ENCODE results near the gene TMEM164.
"Not testable (repeated sequence)": the region's sequence is repeated elsewhere in the genome, so short reads cannot be mapped to it uniquely, and the experiment has no call there.

TMEM164 gene

DNA sequence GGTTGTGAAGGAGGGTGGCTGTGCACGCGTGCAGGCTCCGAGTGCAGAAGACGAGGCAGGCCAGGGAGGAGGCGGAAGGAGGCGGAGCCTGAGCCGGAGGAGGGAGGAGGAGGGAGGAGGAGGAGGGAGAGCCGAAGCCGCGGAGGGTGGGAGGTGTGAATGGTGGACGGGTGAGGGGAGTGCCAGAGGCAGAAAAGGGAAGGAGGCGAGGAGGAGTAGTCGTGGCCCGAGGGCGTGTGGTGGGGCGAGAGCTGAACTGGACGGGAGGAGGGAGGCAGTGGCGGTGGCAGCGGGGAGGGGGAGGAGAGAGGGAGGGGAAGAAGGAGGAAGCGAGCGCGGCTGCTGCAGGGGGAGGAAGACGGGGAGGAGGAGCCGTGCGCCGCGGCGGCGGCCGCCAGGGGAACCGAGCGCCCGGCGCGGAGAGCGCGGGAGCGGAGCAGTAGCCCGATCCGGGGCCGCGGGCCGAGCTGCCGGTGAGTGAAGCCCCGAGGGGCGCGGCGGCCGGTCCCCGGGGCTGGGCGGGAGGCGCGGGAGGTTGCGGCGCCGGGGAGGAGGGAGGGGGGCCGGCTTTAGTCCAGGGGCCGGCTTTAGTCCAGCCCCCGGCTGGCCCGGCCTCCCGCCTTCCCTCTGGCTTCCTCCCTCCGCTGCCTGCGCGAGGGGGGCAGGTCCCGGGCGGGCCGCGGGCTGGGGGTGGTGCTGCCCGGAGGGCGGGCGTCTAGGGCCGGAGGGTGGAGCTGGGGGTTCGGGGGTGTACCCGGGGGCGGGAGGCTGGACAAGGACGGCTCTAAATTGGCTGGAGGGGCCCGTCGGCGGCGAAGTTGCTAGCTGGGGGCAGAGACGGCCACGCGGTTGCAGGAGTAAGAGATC lies at the start of gene TMEM164:
Gene TMEM164 (plus strand): TSS at position 815 of the 867 bp plus-strand sequence. CDS start 661 bp downstream, outside the sequence.
- DNase-seq (ENCODE audit: low read depth, low spot score), result peak; percentile 45

DNA sequence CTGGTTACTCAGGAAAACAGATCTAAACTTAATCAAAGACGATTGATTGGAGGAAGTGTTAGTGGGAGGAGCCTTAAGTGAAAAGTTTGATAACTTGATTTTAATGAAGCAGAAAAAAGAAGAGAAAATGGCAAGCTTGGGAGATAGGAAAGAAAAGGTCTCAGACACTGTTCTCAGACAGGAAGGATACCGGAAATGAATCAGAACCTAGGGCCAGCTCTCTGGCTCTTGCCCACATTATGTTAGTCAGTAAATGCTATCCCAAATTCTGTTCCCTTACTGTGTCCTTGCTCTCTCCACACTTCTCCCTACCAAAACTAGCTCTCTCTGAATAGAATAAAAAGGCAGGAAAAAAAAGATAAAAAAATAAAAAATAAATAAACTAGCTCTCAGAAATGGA lies 48.6 kb upstream of the TMEM164 start:
- DNase-seq (ENCODE audit: low read depth, low spot score), result no peak

DNA sequence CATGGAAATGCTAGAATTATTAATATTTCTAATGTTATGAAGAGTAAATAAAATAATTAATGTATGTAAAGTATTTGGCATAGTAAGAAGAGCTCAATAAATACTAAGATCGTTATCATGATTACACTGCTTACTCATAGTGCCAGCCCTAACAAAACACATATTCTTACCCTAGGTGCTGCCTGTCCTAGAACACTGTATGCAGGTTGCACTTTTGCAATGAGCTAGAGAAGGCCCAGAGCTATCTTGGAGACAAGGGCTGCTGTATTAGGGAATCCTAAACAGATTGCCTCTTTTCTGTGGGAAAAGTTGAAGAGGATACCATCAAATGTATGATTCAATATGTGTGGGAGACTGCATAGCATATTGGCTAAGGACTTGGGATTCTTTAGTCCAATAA lies 48.0 kb upstream of the TMEM164 start:
- no peak for DNase-seq (ENCODE audit: low read depth, low spot score)

DNA sequence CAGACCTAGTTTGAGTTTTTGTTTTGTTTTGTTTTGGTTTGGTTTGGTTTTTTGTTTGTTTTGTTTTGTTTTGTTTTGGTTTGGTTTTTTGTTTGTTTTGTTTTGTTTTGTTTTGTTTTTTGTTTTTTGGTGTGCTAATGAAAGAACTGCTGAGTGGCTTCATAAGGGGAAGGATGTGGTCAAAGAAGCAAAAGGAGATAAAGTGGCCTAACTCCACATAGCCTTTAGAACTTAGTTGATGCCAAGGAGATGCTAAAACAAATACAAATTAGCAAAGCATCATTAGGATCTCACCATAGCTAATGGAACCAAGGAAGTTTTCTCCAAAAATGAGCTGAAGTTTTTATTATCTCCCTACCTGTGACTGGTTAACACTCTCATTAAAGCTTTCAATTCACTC lies 44.6 kb upstream of the TMEM164 start:
- no peak for DNase-seq (ENCODE audit: low read depth, low spot score)

DNA sequence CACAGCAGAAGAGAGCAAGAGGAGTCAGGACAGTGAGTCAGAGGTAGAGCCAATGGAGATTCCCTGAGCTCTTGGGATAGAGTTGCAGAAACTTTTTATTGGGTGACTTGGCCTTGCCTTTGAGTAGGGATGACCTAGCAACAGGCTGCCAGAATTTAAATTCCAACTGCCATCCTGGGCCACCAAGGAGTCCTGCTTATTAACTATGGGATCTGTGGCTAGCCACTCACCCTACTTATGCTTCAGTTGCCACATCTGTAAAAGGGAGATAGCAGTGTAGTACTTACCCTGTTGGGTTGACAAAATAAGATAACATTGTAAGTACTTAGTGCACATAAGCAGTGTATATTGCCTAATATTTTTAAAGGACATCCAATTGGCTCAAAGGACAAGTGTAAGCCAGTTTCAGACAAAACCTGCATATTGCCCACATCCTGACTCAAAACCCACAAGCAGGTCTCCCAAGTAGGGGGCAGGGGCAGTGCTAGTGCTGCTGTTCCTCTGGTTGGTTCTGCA lies 43.5 kb upstream of the TMEM164 start:
- DNase-seq (ENCODE audit: low read depth, low spot score), result no peak

DNA sequence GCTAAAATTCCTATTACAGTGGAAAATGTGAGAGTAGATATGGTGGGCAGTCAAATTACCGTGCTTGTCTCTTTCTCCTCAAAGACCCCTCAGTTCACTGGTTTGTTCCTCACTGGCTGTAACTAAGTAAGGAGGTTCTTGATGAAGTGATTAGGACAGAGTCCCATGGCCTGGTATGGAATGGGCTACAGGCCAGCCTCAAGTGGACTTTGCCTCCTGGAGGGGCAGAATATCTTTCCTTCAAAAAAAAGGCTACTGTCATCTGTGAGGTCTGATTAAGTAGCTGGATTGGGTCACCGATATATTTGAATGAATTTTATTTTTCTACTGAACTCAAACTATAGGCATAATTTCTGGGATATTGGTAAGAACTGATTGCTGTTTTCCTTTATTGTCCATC lies 38.5 kb upstream of the TMEM164 start:
- DNase-seq (ENCODE audit: low read depth, low spot score), result no peak

DNA sequence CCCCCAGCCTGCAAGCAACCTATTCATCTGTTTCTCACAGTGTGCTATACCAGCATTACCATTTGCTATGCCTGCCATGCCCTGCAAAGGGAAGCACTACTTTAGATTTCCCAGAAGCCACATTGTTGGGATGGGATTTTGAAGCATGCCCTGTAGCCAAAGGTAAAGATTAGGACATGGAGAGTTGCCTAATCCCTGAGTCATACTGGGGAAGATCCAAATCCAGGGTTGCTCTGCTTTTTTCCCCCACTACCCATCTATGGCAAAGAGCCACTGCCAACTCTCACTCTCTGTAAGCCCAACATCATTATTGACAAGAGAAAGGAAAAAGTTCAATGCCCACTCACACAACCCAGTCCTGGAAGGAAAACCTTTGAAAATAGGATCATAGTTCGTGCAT lies 36.7 kb upstream of the TMEM164 start:
- no peak for DNase-seq (ENCODE audit: low read depth, low spot score)

DNA sequence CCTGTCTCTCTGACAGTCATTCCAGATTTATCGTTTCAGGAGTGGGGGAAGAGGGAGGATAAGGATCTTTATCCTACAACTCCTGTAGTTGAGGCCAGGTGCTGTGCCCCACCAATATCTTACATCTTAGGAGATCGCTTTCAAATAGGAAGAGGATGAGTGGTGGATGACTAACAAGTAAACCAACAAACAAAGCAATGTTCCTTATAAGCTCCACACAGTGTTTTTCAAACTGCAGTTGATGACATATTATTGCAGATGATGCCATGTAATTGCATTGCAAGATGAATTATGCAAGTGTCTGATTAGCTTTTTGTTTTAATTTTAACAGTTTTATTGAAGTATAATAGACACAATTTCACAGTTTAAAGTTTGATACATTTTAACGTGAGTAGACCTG lies 35.8 kb upstream of the TMEM164 start:
- no peak for DNase-seq (ENCODE audit: low read depth, low spot score)

DNA sequence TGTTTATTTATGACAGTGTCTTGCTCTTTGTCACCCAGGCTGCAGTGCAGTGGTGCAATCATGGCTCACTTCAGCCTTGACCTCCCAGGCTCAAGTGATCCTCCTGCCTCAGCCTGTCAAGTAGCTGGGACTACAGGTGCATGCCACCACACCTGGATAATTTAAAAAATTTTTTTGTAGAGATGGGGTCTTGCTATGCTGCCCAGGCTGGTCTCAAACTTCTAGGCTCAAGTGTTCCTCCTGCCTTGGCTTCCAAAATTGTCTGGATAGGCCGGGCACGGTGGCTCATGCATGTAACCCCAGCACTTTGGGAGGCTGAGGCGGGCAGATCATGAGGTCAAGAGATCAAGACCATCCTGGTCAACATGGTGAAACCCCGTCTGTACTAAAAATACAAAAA lies 32.1 kb upstream of the TMEM164 start:
- DNase-seq (ENCODE audit: low read depth, low spot score), result not testable (repeated sequence)

DNA sequence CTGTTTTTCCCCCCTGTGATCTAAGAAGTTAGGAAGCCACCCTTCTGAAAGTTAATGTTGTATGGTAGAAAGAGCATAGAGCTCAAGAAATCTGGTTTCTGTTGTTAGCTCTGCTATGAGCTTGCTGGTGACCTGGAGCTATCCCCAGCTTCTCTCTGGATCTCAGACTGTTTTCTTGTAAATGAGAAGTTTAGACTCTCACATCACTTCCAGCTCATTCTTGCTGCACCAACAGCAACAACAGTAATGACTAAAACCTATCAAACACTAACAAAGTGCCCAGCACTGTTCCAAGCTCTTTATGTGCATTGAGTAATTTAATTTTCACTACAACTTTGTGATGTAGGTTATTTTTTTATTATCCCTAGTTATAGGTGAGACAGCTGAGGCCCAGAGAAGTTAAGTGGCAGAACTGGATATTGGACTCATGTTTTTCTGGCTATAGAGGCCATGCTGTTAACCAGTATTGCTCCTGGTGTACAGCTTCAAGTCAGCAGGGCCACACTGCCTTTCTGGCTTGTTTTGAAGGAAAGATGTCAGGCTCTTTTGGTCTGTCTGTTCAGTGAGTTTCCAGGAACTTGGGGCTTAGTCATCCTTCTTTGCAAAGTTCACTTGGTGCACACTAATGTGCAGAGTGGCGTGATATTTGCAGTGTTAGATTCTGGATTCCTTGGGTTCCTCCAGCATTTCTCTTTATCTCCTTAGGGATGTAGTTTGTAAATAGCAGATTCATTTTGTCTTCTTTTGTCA lies 27.8 kb upstream of the TMEM164 start:
- DNase-seq (ENCODE audit: low read depth, low spot score), result no peak

DNA sequence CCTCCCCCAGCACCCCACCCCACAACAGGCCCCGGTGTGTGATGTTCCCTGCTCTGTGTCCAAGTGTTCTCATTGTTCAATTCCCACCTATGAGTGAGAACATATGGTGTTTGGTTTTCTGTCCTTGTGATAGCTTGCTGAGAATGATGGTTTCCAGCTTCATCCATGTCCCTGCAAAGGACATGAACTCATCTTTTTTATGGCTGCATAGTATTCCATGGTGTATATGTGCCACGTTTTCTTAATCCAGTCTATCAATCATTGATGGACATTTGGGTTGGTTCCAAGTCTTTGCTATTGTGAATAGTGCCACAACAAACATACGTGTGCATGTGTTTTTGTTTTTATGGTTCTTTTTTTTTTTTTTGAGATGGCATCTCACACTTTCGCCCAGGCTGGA lies 17.7 kb upstream of the TMEM164 start:
- not testable (repeated sequence) for DNase-seq (ENCODE audit: low read depth, low spot score)

DNA sequence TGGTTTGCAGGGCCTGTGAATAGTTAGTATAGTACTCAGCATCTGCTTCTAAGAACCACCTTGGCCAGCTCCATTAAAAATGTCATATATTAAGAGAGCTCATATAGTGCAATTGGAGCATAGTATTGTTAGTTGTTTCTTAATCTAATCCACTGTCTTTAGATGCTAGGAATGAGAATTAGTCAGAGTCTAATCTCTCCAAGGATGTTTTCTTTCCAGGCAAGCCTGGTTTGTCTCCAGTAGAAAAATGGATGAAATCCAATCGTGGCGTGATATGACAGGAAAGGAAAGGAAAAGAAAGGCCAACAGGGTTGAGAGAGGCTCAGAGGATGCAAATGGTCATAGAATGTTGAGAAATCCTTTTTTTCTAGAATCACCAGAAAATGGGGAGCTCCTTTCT lies 15.0 kb upstream of the TMEM164 start:
- DNase-seq (ENCODE audit: low read depth, low spot score), result no peak

DNA sequence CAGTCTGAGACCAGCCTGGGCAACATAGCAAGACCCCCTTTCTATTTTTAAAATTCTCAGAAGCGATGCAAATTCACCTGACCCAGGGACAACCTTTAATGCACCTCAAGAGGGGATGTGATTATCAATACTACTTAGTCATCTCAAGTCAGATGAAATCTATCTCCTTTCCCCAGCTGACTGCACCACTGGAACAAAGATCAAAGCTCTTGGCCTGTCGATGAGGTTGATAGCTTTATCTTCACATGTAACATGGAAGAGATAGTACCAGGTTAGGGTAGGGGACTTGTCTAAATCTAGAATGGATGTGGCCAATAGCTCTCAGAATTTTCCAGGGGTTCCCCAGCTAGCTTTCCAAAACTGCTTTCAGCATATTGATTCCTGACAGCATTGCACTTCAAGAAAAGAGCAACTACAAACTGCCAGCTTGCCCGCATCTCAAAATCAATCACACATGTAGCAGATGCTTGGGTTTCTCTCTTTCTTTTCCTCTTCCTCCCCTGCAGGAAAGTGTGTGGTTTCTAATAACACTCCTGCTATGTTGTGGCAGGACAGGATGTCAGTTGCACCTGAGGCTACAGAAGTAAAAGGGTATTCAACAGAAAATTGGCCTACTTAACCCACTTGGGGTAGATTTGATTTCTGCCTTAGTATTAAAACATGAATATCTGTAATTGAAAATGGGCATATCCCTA lies 12.2 kb upstream of the TMEM164 start:
- no peak for DNase-seq (ENCODE audit: low read depth, low spot score)

DNA sequence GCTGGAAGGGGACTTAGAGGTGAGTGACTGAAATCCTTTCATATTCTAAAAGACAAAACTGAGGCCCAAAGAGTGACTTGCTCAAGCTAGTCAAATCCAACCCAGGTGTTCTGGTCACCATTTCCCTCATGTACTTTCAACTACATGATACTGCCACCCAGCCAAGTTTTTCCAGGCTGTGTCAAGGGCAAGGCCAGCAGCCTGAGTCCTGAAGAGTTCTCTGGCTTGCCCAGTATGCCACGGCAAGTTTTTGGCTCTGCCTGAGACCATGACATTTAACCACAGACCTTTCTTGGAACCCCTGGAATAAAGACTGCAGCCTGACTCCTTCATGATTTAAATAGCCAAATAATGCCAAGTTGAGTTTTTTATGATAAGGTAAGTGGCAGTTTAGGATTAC lies 10.7 kb upstream of the TMEM164 start:
- no peak for DNase-seq (ENCODE audit: low read depth, low spot score)

DNA sequence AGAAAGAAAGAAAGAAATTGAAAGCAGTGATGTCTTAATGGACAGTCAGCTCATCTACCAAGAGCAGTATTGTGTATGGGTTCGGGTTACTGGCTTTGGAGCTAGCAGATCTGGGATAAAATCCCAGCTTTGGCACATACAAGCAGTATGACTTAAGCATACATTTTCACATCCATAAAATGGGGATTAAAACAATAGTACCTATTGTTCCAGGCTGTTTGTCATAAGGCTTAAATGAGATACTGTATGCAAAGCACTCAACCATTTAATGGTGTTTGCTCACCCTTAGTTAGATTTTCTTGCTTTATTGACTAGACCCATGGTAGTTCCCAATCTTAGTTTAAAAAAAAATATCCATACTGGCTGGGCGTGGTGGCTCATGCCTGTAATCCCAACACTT lies 7.8 kb upstream of the TMEM164 start:
- DNase-seq (ENCODE audit: low read depth, low spot score), result no peak

DNA sequence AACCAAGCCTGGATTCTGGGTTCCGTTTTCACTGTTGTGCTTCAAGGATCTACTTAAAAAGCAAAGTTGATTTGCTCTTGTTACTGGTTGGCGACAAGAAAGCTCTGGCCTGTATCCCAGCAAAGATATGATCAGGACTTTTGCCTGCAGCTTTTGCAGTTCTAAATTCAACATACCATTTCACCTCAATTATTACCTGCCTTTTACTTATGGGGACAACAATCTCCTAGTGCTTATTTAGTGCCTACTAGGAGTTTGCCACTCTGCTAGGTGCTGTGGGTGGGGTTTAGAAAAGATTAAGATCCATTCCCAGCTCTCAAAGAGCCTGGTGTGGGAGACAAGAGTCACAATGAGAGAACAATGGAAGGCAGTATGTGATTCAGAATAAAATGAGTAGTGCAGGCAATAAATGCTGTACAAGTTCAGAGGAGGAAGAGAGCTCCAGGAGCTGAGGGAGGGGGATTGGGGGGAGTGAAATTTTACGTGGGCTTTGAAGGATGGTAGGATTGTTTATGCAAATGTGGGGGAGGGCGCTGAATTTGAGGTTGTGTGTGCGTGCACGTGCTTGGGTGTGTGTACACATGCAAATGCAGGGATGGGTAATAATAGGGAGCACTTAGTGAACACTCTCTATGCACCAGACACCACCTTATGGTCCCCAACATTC lies 5.0 kb upstream of the TMEM164 start:
- DNase-seq (ENCODE audit: low read depth, low spot score), result no peak

DNA sequence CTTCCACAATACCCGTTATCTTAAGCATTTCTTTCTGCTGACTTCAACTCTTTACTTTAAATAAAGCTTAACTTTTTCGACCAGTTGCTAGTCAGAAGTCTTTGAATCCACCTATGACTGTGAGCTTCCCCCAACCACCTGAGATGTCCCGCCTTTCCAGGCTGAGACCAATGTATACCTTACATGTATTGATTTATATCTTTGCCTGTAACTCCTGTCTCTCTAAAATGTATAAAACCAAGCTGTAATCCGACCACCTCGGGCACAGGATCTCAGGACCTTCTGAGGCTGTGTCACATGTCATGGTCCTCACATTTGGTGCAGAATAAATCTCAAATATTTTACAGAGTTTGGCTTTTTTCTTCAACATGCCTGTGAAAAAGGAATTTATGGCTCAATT lies 2.9 kb upstream of the TMEM164 start:
- DNase-seq (ENCODE audit: low read depth, low spot score), result no peak

DNA sequence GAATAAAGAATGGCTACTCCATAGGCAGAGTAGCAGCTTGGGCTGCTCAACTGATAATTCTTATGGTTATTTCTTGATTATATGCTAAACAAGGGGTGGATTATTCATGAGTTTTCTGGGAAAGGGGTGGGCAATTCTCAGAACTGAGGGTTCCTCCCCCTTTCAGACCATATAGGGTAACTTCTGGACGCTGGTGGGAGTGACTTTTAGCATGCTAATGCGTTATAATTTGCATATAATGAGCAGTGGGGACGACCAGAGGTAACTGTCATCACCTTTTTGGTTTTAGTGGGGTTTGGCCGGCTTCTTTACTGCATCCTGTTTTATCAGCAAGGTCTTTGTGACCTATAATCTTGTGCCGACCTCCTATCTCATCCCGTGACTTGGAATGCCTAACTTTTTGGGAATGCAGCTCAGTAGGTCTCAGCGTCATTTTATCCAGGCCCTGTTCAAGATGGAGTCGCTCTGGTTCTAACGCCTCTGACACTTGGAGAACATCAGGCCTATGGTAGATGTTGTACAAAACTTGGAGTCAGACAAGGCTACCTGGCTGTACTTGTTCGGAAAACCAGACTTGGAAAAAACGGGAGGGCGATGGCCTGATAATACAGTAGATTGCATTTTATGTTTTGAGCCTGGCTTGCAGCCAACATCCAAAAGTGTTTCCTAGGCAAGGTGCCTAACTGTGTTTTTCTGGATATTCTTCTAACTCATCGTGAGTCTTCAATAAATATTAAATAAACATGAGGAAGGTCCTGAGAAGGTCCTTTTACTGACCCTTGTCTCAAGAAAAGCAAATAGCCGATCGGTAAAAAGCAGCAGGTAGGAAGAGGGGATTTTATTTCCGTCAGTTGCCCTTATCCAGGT lies 1.8 kb upstream of the TMEM164 start:
- DNase-seq (ENCODE audit: low read depth, low spot score), result no peak

DNA sequence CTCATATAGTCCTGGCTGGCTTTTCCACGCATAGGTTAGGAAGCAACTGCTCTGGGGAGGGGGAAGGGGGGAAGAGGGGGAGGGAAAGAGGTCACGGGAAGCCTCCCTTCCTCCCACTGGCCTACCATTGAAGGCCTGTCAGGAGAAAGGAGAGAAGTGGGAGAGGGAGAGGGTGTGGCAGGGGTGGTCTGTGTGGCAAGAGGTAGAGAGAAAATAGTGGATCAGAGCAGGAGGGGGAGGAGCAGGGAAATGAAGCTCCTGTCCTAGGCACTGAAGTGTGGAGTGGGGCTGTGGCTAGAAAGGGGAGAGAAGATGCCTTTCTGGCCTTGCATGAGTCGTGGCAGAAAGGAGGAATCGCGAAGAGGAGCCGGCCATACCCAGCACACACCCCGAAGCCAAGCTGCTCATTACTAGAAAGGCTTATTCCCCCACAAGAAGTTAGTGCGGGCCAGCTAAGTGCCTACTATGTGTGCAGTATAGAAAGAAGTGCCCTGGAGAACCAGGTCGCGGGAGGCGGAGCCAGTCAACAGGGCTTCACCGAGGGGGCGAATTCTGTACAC lies 1.1 kb upstream of the TMEM164 start:
- no peak for DNase-seq (ENCODE audit: low read depth, low spot score)
